Erythroblast (primary cell): ENCODE data around the gene CYP39A1.

Experiments used
- GATA1 ChIP-seq: IDR thresholded peaks from 2 replicates; pipeline ENCODE4 v1.6.1; 2011; ENCODE audit warnings: low read depth, mild to moderate bottlenecking, control low read depth, low read length, moderate library complexity
- POLR2A ChIP-seq: IDR thresholded peaks from 2 replicates; pipeline ENCODE4 v1.6.1; 2011; ENCODE audit warnings: mild to moderate bottlenecking, low read length

DNA sequence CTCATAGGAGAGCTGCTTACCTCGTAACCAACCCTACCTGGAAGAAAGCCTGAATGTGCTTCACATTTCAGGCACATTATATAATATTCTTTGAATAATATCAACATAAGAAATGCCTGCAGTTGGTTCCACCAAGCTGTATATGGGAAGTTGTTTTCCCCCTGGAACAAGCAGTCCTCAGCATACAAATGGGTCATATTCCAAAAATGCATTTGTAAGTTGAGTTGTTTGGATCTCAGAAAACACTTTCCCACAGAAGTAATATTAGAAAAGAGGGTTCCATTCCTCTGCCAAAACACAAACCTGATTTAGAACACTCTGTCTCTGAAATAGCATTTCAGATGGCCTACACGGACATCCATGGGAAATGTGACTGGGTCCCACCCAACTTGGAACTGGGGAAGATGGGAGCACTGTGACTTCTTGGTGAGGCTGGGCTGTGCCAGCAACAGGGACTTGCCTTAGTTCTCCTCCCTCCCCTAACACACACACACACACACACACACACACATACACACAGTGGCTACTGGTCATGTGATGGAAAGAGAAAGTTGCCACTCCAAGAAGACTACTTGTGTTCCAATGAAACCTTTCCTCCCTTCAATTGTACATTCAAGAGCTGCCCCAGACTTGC, 150.0 kb downstream of the CYP39A1 start:
- TF ChIP-seq POLR2A (no peak), GATA1 (no peak)
